Activated T-cell treated with anti-CD3 and anti-CD28 coated beads for 1 hour (primary cell): ENCODE data around the gene CD248.
"Not testable (repeated sequence)": the region's sequence is repeated elsewhere in the genome, so short reads cannot be mapped to it uniquely, and the experiment has no call there.

Source experiments
- DNase-seq: peaks from one replicate; pipeline ENCODE4 v3.0.0-alpha.2; 2020; ENCODE audit warnings: low read depth

CD248 gene

GRCh38 chr11:66328302-66329144 lies 11.7 kb upstream of the CD248 start:
- DNase-seq, result peak; percentile 77

- DNase-seq, result no peak
Observed at GRCh38 chr11:66328031-66328301, 11.1 kb upstream of the CD248 start.

- no peak for DNase-seq
Observed at GRCh38 chr11:66327171-66328030, 10.6 kb upstream of the CD248 start.

GRCh38 chr11:66326261-66327111 lies 9.6 kb upstream of the CD248 start:
- DNase-seq, result no peak

- no peak for DNase-seq
Observed at GRCh38 chr11:66325263-66325671, 8.4 kb upstream of the CD248 start.

GRCh38 chr11:66324664-66325063 lies 7.8 kb upstream of the CD248 start:
- no peak for DNase-seq

GRCh38 chr11:66323684-66324083 lies 6.8 kb upstream of the CD248 start:
- no peak for DNase-seq

GRCh38 chr11:66322732-66323427 lies 6.0 kb upstream of the CD248 start:
- no peak for DNase-seq

GRCh38 chr11:66321606-66322005 lies 4.8 kb upstream of the CD248 start:
- no peak for DNase-seq

GRCh38 chr11:66320748-66321147 lies 3.9 kb upstream of the CD248 start:
- DNase-seq, result not testable (repeated sequence)

GRCh38 chr11:66320289-66320688 lies 3.4 kb upstream of the CD248 start:
- not testable (repeated sequence) for DNase-seq

- DNase-seq, result no peak
Observed at GRCh38 chr11:66318600-66318970, 1.7 kb upstream of the CD248 start.

GRCh38 chr11:66317723-66318599 lies 1.1 kb upstream of the CD248 start:
- peak; percentile 49 for DNase-seq

- peak; percentile 43 for DNase-seq
Observed at GRCh38 chr11:66317322-66317722, 478 bp upstream of the CD248 start.

GRCh38 chr11:66315921-66316811 lies 678 bp downstream of the CD248 start:
- DNase-seq, result no peak

GRCh38 chr11:66315498-66315885 lies 1.4 kb downstream of the CD248 start:
- DNase-seq, result no peak

GRCh38 chr11:66314561-66315497 lies 2.0 kb downstream of the CD248 start:
- DNase-seq, result no peak

- no peak for DNase-seq
Observed at GRCh38 chr11:66314186-66314501, 2.7 kb downstream of the CD248 start.
